ENCODE data around the gene FBXL14. TPM values are rescaled to one million over a fixed set of nuclear protein-coding genes. Genes with fewer than 3 reads are reported as not detected.

Gene FBXL14
- polyA plus RNA-seq, 3 donors: 6.2 to 9.8 (median 7.2) TPM

DNA sequence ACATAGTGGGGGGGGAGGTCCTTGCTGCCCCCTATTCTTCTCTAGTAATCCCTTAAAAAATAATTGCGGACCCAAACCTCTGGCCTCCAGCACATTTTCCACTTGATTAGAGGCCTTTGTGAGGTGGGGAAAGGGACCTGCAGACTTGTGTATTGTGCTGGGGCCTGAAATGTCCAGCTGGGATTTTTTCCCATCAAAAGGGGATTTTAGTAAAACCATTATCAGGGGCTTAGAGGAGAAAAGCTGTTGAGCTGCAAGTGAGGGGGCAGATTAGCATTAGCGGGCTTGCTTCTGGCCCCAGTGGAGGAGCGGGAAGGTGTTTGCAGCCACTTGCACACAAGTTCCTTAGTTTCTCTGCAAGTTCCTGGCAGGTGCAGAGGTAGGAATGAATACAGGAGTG lies 13.9 kb downstream of the FBXL14 start:
- Histone ChIP-seq H3K9me3 (replicated peaks in 1 of 2; ENCODE audit: control insufficient read depth in 1 of 2, insufficient read depth in 1 of 2, low read length in 2 of 2) (no peaks in the 10 kb centered on the region), H4K20me1 (ENCODE audit: insufficient read depth, low read length) (no peaks in the 10 kb centered on the region), H3K4me2 (replicated peaks; ENCODE audit: extremely low read depth, low read length, poor library complexity, severe bottlenecking) (no peak overlapping the region), H2AFZ (ENCODE audit: insufficient read depth, low read depth, low read length, poor library complexity, severe bottlenecking) (no peak overlapping the region), H3K9ac (ENCODE audit: insufficient read depth, low read length, poor library complexity, severe bottlenecking) (no peak overlapping the region), H3K27me3 (ENCODE audit: control insufficient read depth in 2 of 2, insufficient read depth in 2 of 2, low read length in 2 of 2) (peaks cover 4 to 8% of the 10 kb centered on the region in 2 donors), H3K4me1 (ENCODE audit: control insufficient read depth in 1 of 2, insufficient read depth in 2 of 2, low read length in 2 of 2) (peaks cover 4 to 8% of the 10 kb centered on the region in 2 donors), H3K27ac (ENCODE audit: low read depth in 1 of 2, low read length in 2 of 2) (no peak overlapping the region), H3K36me3 (replicated peaks in 1 of 2; ENCODE audit: control insufficient read depth in 1 of 2, insufficient read depth in 2 of 2, low read length in 2 of 2) (peaks cover 0 to 3% of the 10 kb centered on the region in 2 donors), H3K4me3 (replicated peaks in 1 of 3; ENCODE audit: low read depth in 2 of 3, low read length in 3 of 3) (no peak overlapping the region), H3K79me2 (ENCODE audit: insufficient read depth, low read length) (no peaks in the 10 kb centered on the region)
- Mint-ChIP-seq H3K4me1 (peaks cover 24% of the 10 kb centered on the region), H3K9me3 (peaks cover 0 to 2% (median 0%) of the 10 kb centered on the region in 7 donors), H3K27me3 (ENCODE audit: low read depth in 3 of 3) (peaks cover 15 to 24% (median 17%) of the 10 kb centered on the region in 3 donors), H3K36me3 (peaks cover 5 to 14% of the 10 kb centered on the region in 2 donors), H3K4me3 (peak overlapping the region in 1 of 2 donors; percentile 43), H3K27ac (peak overlapping the region in 1 of 7 donors; percentile 43)
- TF ChIP-seq, protein P1, sequence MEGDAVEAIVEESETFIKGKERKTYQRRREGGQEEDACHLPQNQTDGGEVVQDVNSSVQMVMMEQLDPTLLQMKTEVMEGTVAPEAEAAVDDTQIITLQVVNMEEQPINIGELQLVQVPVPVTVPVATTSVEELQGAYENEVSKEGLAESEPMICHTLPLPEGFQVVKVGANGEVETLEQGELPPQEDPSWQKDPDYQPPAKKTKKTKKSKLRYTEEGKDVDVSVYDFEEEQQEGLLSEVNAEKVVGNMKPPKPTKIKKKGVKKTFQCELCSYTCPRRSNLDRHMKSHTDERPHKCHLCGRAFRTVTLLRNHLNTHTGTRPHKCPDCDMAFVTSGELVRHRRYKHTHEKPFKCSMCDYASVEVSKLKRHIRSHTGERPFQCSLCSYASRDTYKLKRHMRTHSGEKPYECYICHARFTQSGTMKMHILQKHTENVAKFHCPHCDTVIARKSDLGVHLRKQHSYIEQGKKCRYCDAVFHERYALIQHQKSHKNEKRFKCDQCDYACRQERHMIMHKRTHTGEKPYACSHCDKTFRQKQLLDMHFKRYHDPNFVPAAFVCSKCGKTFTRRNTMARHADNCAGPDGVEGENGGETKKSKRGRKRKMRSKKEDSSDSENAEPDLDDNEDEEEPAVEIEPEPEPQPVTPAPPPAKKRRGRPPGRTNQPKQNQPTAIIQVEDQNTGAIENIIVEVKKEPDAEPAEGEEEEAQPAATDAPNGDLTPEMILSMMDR (IDR thresholded peaks at IDR 0.05): no peak
- WGBS (ENCODE audit: insufficient coverage): 100% methylated on average over 1 of the region's 3 CpGs
- intact Hi-C loops (cut with micrococcal nuclease): loop anchor here (5.0 to 10.0 kb wide), 3 partner anchors 303 to 1016 kb away; no protein-coding TSS in a partner anchor
- DNase-seq: no peak

- no peaks in the 10 kb centered on the region for H3K79me2 ChIP-seq (ENCODE audit: insufficient read depth, low read length)
- no peak overlapping the region for H3K4me2 ChIP-seq (replicated peaks; ENCODE audit: extremely low read depth, low read length, poor library complexity, severe bottlenecking)
- intact Hi-C loops (cut with micrococcal nuclease): loop anchor here (5.0 to 10.0 kb wide), 4 partner anchors 303 to 1015 kb away; no protein-coding TSS in a partner anchor
- H4K20me1 ChIP-seq (ENCODE audit: insufficient read depth, low read length): no peaks in the 10 kb centered on the region
- peaks cover 4 to 8% of the 10 kb centered on the region in 2 donors for H3K27me3 ChIP-seq (ENCODE audit: control insufficient read depth in 2 of 2, insufficient read depth in 2 of 2, low read length in 2 of 2)
- H2AFZ ChIP-seq (ENCODE audit: insufficient read depth, low read depth, low read length, poor library complexity, severe bottlenecking): no peak overlapping the region
- peaks cover 18 to 27% (median 21%) of the 10 kb centered on the region in 3 donors for H3K27me3 Mint-ChIP-seq (ENCODE audit: low read depth in 3 of 3)
- no peak overlapping the region for H3K27ac ChIP-seq (ENCODE audit: low read depth in 1 of 2, low read length in 2 of 2)
- H3K4me1 Mint-ChIP-seq: peaks cover 28% of the 10 kb centered on the region
- peaks cover 5 to 12% of the 10 kb centered on the region in 2 donors for H3K36me3 Mint-ChIP-seq
- no peaks in the 10 kb centered on the region for H3K9me3 ChIP-seq (replicated peaks in 1 of 2; ENCODE audit: control insufficient read depth in 1 of 2, insufficient read depth in 1 of 2, low read length in 2 of 2)
- no peaks in the 10 kb centered on the region for H3K36me3 ChIP-seq (replicated peaks in 1 of 2; ENCODE audit: control insufficient read depth in 1 of 2, insufficient read depth in 2 of 2, low read length in 2 of 2)
- H3K4me3 Mint-ChIP-seq: no peak overlapping the region
- no peak overlapping the region for H3K4me3 ChIP-seq (replicated peaks in 1 of 3; ENCODE audit: low read depth in 2 of 3, low read length in 3 of 3)
- no peak for DNase-seq
- no CpG with 5 or more reads among the region's 11 CpGs for WGBS (ENCODE audit: insufficient coverage)
- peaks cover 0 to 2% (median 0%) of the 10 kb centered on the region in 7 donors for H3K9me3 Mint-ChIP-seq
- TF ChIP-seq, protein P1 (IDR thresholded peaks at IDR 0.05): no peak
- no peak overlapping the region for H3K27ac Mint-ChIP-seq
- H3K9ac ChIP-seq (ENCODE audit: insufficient read depth, low read length, poor library complexity, severe bottlenecking): no peak overlapping the region
- H3K4me1 ChIP-seq (ENCODE audit: control insufficient read depth in 1 of 2, insufficient read depth in 2 of 2, low read length in 2 of 2): peaks cover 4 to 8% of the 10 kb centered on the region in 2 donors
Measured at GRCh38 chr12:1579651-1580435, 14.5 kb downstream of the FBXL14 start.

Measured in CD14-positive monocyte (primary cell).